Stomach (tissue), 9 donors: ENCODE measurements around the gene PI16. TPM values are rescaled to one million over a fixed set of nuclear protein-coding genes. Genes with fewer than 3 reads are reported as not detected.

ENCODE experiments used
- DNase-seq, 2 donors: peaks; one replicate each; pipeline versions ENCODE4 v3.0.0 to v3.0.0-alpha.2; 2013 to 2019
- H3K27ac ChIP-seq, 5 donors: fragments of 200-600 bp in 4 of 5; sonication (generic) in 4 of 5; one replicate each; pipeline ENCODE4 v1.5.1; 2013 to 2019; ENCODE audit warnings: mild to moderate bottlenecking in 1 of 5, moderate library complexity in 1 of 5
- H3K27me3 ChIP-seq, 3 donors: fragments of 200-600 bp; sonication (generic); one replicate each; pipeline ENCODE4 v1.5.1; 2017 to 2019; ENCODE audit warnings: mixed run types in 1 of 3
- H3K36me3 ChIP-seq, 4 donors: fragments of 200-600 bp; sonication (generic); 1 replicate in 3 of 4; 2 replicates in 1 of 4; pipeline ENCODE4 v1.5.1; 2016 to 2019
- H3K4me1 ChIP-seq, 4 donors: fragments of 200-600 bp; sonication (generic); one replicate each; pipeline ENCODE4 v1.5.1; 2016 to 2019
- H3K4me3 ChIP-seq, 4 donors: fragments of 200-600 bp; sonication (generic) in 3 of 4; one replicate each; pipeline ENCODE4 v1.5.1; 2016 to 2019; ENCODE audit warnings: mild to moderate bottlenecking in 1 of 4
- H3K9me3 ChIP-seq, 4 donors: fragments of 200-600 bp; sonication (generic); one replicate each; pipeline ENCODE4 v1.5.1; 2016 to 2019
- CTCF ChIP-seq, 7 experiments: fragments of 450-650 bp in 4 of 7; fragments of 200-600 bp in 3 of 7; sonication (generic) in 3 of 7; IDR thresholded peaks; one replicate each; pipeline ENCODE4 v1.5.1; 2016 to 2019; ENCODE audit warnings: antibody characterized with exemption in 7 of 7, control low read depth in 2 of 7, mild to moderate bottlenecking in 1 of 7
- EP300 ChIP-seq: sonication (generic); formaldehyde crosslinking; IDR thresholded peaks from one replicate; pipeline ENCODE4 v1.6.1; 2017; ENCODE audit warnings: antibody characterized with exemption
- POLR2A ChIP-seq, 4 donors: fragments of 450-650 bp; IDR thresholded peaks; one replicate each; pipeline ENCODE4 v1.6.1; 2016; ENCODE audit warnings: antibody characterized with exemption in 4 of 4, control low read depth in 2 of 4, mild to moderate bottlenecking in 1 of 4, moderate library complexity in 1 of 4
- POLR2AphosphoS5 ChIP-seq, 3 donors: sonication (generic); formaldehyde crosslinking; IDR thresholded peaks; one replicate each; pipeline ENCODE4 v1.6.1; 2016; ENCODE audit warnings: antibody characterized with exemption in 3 of 3
- WGBS, 5 donors: extraction: QIAGEN DNeasy Blood & Tissue Kit in 3 of 5; methylation state at CpG; one replicate each; pipeline versions ENCODE4 v1.1.5 to v1.1.7; 2013 to 2018; 5-methylcytosine and 5-hydroxymethylcytosine counted together
- intact Hi-C: fragments of 100-400 bp; cut with DNase I; formaldehyde crosslinking; loops from one replicate; pipeline ENCODE4 v1.15.1; 2023; ENCODE audit warnings: low total_unique reads
- polyA plus RNA-seq, 3 donors: library from polyadenylated mRNA; stranded (reverse); fragments of 200-250 nt; gene quantifications; one replicate each; pipeline ENCODE4 v1.2.3, GENCODE V29; 2013
- total RNA-seq, 5 donors: library from RNA; depleted of rRNA; stranded (reverse); fragments of >200 nt; gene quantifications; one replicate each; pipeline versions ENCODE4 v1.1.0 to v1.2.3, GENCODE V29; 2014 to 2016
- donor health status: healthy with polysubstance abuse.
- donor health status: Bipolar disorder and iron deficiency.
- donor health status: healthy.

PI16 gene
- total and polyA plus RNA-seq, 8 donors, result 1.2 to 21.3 (median 3.0) TPM; not detected in 2

- Histone ChIP-seq H3K36me3 (peaks cover 17 to 34% (median 29%) of the 10 kb centered on the region in 4 donors), H3K27me3 (no peaks in the 10 kb centered on the region), H3K27ac (peak overlapping the region in 3 of 5 donors; percentile 22 to 47 (median 30)), H3K4me3 (no peak overlapping the region), H3K9me3 (no peaks in the 10 kb centered on the region), H3K4me1 (peaks cover 9 to 30% (median 19%) of the 10 kb centered on the region in 4 donors)
- TF ChIP-seq POLR2AphosphoS5 (IDR thresholded peaks at IDR 0.05), result peak in 1 of 3 donors; percentile 22
- no peak for TF ChIP-seq EP300
- DNase-seq, result peak in 1 of 2 donors; percentile 39
- 53 to 70% (median 66%) methylated on average over 10 to 13 of the region's 13 CpGs for WGBS, 5 donors
- intact Hi-C loops, result no loop called here
Measured at GRCh38 chr6:36927691-36928546, 26.6 kb upstream of the PI16 start.

- peak overlapping the region in 2 of 5 donors; percentile 30 to 47 for H3K27ac ChIP-seq
- peaks cover 9 to 30% (median 19%) of the 10 kb centered on the region in 4 donors for H3K4me1 ChIP-seq
- DNase-seq, result no peak
- intact Hi-C loops, result no loop called here
- no peaks in the 10 kb centered on the region for H3K27me3 ChIP-seq
- peaks cover 12 to 28% (median 23%) of the 10 kb centered on the region in 4 donors for H3K36me3 ChIP-seq
- 65 to 85% (median 67%) methylated on average over 7 of the region's 7 CpGs for WGBS, 5 donors
- no peak for TF ChIP-seq EP300
- no peak for TF ChIP-seq POLR2A (IDR thresholded peaks at IDR 0.05)
- no peak for TF ChIP-seq POLR2AphosphoS5 (IDR thresholded peaks at IDR 0.05)
- no peak for TF ChIP-seq CTCF (IDR thresholded peaks at IDR 0.05)
- H3K9me3 ChIP-seq, result no peaks in the 10 kb centered on the region
- H3K4me3 ChIP-seq, result no peak overlapping the region
Measured at GRCh38 chr6:36928547-36928918, 26.0 kb upstream of the PI16 start.

GRCh38 chr6:36929152-36929551 is 25.4 kb upstream of the PI16 start:
- intact Hi-C loops, result no loop called here
- Histone ChIP-seq H3K4me1 (peaks cover 9 to 30% (median 19%) of the 10 kb centered on the region in 4 donors), H3K9me3 (no peaks in the 10 kb centered on the region), H3K27me3 (no peaks in the 10 kb centered on the region), H3K27ac (peak overlapping the region in 1 of 5 donors; percentile 21), H3K4me3 (no peak overlapping the region), H3K36me3 (peaks cover 6 to 22% (median 17%) of the 10 kb centered on the region in 4 donors)
- no peak for TF ChIP-seq EP300
- no peak for TF ChIP-seq CTCF (IDR thresholded peaks at IDR 0.05)
- no peak for TF ChIP-seq POLR2A (IDR thresholded peaks at IDR 0.05)
- no peak for TF ChIP-seq POLR2AphosphoS5 (IDR thresholded peaks at IDR 0.05)
- WGBS, 5 donors, result 79 to 83% (median 81%) methylated on average over 10 of the region's 10 CpGs
- DNase-seq, result no peak

GRCh38 chr6:36929607-36930006 is 24.9 kb upstream of the PI16 start:
- Histone ChIP-seq H3K4me1 (peaks cover 9 to 30% (median 19%) of the 10 kb centered on the region in 4 donors), H3K4me3 (no peak overlapping the region), H3K9me3 (no peaks in the 10 kb centered on the region), H3K27me3 (no peaks in the 10 kb centered on the region), H3K27ac (peak overlapping the region in 1 of 5 donors; percentile 11), H3K36me3 (peaks cover 6 to 17% (median 12%) of the 10 kb centered on the region in 4 donors)
- 31 to 41% (median 32%) methylated on average over 5 of the region's 5 CpGs for WGBS, 5 donors
- DNase-seq, result no peak
- TF ChIP-seq EP300 (no peak), CTCF (IDR thresholded peaks at IDR 0.05) (no peak), POLR2AphosphoS5 (IDR thresholded peaks at IDR 0.05) (no peak), POLR2A (IDR thresholded peaks at IDR 0.05) (no peak)
- intact Hi-C loops, result no loop called here
